ENCODE data around the gene NLRP2B.

DNA sequence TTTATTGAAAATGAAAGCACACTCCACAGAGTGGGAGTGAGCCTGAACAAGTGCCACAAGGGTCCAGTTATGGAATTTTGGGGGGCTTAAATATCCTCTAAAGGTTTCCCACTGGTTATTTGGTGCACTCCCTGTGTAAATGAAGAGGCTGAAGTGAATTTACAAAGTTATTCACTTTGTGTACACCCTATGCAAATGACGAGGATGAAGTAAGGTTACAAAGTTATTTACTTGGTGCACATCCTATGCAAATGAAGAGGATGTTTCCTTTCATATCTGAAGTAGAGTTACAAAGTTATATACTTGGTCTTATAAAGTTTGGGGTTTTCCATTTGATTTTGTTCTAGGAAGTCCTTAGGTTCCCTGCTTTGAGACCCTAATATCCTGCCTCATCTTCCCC is 13.1 kb downstream of the NLRP2B start:
- TF ChIP-seq, protein P1, sequence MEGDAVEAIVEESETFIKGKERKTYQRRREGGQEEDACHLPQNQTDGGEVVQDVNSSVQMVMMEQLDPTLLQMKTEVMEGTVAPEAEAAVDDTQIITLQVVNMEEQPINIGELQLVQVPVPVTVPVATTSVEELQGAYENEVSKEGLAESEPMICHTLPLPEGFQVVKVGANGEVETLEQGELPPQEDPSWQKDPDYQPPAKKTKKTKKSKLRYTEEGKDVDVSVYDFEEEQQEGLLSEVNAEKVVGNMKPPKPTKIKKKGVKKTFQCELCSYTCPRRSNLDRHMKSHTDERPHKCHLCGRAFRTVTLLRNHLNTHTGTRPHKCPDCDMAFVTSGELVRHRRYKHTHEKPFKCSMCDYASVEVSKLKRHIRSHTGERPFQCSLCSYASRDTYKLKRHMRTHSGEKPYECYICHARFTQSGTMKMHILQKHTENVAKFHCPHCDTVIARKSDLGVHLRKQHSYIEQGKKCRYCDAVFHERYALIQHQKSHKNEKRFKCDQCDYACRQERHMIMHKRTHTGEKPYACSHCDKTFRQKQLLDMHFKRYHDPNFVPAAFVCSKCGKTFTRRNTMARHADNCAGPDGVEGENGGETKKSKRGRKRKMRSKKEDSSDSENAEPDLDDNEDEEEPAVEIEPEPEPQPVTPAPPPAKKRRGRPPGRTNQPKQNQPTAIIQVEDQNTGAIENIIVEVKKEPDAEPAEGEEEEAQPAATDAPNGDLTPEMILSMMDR (conservative IDR thresholded peaks at IDR 0.05; ENCODE audit: low read length): no peak
- TF ChIP-seq EZH2phosphoT487 (IDR thresholded peaks at IDR 0.05; ENCODE audit: borderline replicate concordance, low read depth, low read length): no peak
